Left renal pelvis (tissue), 4 donors: ENCODE measurements around the gene SYNPO2. TPM values are rescaled to one million over a fixed set of nuclear protein-coding genes. Genes with fewer than 3 reads are reported as not detected.
"Not testable (repeated sequence)": the region's sequence is repeated elsewhere in the genome, so short reads cannot be mapped to it uniquely, and the experiment has no call there.

Experiments used
- DNase-seq, 4 donors: peaks; one replicate each; pipeline ENCODE4 v3.0.0-alpha.2; 2013; ENCODE audit warnings: low read depth in 4 of 4, low spot score in 3 of 4
- polyA plus RNA-seq, 4 donors: library from polyadenylated mRNA; unstranded; fragments of 120-200 nt; gene quantifications; one replicate each; pipeline ENCODE4 v1.2.1, GENCODE V29; 2013; ENCODE audit not compliant: insufficient read length in 4 of 4

Gene SYNPO2
- polyA plus RNA-seq, 4 donors, result 4.6 to 28.2 (median 14.5) TPM

- DNase-seq, result no peak
Measured at GRCh38 chr4:118995693-118996391, 107.2 kb downstream of the SYNPO2 start.

DNA sequence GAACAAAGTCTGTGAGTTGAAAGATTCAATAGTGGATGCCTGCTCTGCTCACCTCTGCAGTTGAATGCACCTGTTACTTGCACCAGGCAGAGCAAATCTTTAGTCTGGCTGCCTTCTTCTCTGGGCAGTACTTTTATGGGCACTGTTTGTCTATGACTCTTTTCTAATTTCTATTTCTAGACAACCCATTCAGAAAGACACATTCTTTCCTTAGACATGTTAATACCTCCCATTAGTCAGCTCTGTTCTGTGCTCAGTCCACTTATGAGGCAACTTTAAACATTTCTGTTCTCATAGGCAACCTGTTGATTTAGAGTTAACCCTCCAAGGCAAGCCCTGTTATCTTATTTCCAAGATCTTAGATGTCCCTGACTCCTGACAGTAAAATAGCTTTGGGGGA lies 108.9 kb downstream of the SYNPO2 start:
- no peak for DNase-seq

DNA sequence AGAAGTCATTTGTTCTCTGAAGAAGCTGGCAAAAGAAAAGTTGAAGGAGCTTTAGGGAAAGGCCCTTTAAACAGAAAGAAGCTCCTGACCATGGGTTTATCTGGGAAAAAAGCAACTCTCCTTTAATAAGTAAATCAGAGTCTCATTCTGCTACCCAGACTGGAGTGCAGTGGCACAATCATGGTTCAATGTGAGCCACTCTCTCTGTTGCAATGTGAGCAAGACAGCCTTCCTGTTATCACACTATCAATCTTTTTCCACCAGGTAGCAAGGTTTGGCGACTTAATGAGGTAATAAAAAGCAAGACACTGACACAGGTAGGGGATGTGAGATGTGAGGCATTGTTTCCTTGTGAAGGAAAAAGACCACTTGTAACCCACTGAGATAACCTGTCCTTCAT lies 111.3 kb downstream of the SYNPO2 start:
- DNase-seq, result no peak

GRCh38 chr4:119000400-119000799 lies 111.7 kb downstream of the SYNPO2 start:
- DNase-seq, result no peak

- no peak for DNase-seq
Measured at GRCh38 chr4:119002476-119002875, 113.8 kb downstream of the SYNPO2 start.

DNA sequence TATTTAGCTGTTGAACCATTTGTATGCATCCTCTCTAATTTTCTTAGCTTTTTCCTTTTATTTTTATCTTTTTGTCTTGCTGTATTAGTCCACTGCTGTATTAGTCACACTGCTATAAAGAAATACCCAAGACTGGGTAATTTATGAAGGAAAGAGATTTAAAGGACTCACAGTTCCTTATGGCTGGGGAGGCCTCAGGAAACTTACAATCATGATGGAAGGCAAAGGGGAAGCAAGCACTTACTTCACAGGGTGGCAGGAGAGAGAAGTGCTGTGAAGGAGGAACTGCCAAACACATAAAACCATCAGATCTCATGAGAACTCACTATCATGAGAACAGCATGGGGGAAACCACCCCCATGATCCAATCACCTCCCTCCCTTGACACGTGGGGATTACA lies 114.3 kb downstream of the SYNPO2 start:
- DNase-seq, result not testable (repeated sequence)

DNA sequence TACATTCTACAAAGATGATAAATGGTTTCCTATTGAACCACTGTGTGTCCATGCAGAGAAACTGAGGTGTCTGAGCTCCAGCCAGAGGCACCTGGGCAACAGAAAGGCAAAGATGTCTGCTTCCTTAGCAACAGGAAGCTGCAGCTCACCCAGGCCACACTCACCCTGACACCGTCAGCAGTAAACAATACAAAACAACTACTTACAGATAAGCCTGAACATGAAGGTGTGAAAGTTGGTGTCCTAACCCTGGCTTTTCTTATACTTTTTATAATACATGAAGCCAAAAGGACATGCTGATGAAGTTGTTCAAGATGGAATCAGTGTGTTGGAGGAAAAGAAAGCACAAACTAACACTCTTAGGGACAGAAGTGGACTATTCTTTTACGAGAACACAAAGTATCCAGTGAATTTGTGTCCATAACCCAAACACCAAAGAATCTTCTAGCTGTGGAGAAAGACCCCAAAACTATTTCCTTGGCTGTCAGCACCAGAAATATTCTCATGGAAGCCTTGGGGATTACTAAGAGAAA lies 117.3 kb downstream of the SYNPO2 start:
- no peak for DNase-seq

DNA sequence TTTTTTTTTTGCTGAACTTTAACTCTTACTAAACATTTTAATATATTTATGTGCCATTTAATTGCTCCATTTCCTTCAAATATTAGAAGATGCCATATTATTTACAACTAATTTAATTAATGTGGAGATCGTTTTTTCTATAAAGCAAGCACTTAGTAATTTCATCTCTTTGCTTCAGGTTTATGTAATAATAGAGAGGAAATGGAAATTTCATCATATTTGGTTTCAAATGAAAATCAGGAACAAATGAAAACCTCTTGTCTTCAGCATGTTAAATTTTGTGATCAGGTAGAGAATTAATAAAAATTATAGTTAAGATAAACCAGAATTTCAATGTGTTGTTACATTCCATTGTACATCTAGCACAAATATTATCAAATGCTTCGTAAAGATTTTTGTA lies 120.1 kb downstream of the SYNPO2 start:
- DNase-seq, result no peak

DNA sequence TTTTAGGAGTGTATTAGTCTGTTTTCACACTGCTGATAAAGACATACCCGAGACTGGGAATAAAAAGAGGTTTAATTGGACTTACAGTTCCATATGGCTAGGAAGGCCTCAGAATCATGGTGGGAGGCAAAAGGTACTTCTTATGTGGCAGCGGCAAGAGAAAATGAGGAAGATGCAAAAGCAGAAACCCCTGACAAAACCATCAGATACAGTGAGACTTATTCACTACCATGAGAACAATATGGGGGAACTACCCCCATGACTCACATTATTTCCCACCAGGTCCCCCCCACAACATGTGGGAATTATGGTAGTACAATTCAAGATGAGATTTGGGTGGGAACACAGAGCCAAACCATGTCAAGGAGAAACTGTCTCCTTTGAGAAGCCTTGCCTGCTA lies 121.6 kb downstream of the SYNPO2 start:
- not testable (repeated sequence) for DNase-seq

DNA sequence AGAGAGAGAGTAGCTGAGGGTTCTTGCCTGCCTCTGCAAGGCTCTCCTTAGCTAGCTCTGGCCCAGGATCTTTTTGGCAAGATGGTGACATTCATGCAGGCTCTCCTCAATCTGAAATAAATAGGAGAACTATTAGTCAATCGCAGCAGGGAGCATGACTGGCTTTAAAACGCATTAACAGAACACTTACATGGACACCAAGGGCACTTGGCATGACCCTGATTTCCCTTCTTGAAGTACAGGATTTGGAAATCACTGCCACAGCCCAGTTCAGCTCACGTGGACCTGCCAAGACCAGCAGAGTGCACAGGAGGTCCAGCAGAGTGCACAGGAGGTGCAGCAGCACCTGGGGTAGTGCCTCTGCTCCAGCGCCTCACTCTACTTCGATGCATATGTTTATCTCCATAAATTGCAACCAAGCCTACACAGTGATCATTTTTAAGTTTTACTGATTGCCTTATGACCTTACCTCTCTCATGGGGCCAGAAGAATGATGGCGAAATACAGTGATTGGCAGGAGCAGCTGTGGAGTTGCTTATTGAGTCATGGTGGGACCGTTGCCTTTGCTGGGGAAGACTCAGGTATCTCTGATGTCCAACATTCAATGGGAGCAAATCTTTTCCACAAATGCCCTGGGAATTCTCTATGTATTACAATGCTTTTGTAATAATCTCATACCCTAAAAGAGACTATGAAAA lies 122.4 kb downstream of the SYNPO2 start:
- DNase-seq, result no peak

- no peak for DNase-seq
Measured at GRCh38 chr4:119011607-119011988, 122.9 kb downstream of the SYNPO2 start.

- no peak for DNase-seq
Measured at GRCh38 chr4:119014658-119015057, 126.0 kb downstream of the SYNPO2 start.

DNA sequence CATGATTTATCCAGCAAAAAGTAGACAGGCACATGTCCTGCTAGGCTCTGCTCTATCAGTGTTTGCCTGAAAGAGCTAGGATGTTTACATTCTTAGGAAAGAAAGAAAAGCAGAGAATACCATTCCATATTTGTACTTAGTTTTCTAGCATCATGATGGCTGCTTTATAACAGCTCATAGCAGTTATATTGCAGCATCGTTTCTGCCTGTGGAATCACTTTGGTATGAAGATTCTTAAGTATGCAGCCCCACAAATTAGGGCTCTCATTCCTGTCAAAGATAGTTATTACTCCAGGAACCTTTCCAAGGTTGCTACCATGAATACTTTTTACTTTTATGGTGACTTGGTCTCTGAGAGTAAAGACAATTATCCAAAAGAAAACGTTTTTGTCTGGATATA lies 128.0 kb downstream of the SYNPO2 start:
- no peak for DNase-seq

DNA sequence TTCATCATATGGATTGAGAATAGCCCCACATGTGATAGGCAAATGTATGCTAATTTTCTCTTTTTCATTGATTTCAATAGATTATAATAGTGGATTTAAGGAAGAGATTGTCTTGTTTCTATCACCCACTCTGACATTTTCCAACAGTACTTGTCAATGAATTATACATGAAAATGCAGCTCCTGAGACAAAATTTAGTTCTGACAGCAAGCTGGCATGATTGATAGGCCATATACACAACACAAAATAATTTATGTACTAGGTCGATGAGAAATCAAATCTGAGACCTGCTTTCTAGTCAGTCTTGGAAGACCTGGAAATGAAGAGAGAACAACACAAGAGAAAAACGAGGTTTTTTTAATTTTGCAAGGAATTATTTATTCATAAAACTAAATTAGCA lies 129.0 kb downstream of the SYNPO2 start:
- no peak for DNase-seq

GRCh38 chr4:119020158-119020557 lies 131.5 kb downstream of the SYNPO2 start:
- no peak for DNase-seq

GRCh38 chr4:119022520-119022919 lies 133.9 kb downstream of the SYNPO2 start:
- DNase-seq, result not testable (repeated sequence)

- DNase-seq, result no peak
Measured at GRCh38 chr4:119024102-119024501, 135.4 kb downstream of the SYNPO2 start.

DNA sequence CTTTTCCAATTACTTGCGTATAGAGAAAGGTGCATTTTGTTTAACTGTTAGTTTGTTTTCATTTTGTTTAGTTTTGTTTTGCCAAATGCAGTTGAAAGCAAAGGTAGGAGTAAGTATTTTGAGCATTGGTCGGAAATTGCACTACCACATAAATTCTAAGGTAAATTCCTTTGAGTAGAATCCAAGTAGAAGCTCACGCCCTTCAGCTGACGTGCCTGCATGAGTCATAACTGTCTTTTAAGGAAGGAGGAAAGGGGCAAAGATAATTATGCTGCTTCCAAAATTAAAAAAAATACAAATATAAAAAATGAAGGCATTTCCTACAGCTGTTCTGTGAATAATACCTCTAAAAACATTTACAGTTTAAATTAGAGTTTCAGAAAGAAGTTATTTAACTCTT lies 136.8 kb downstream of the SYNPO2 start:
- no peak for DNase-seq

- no peak for DNase-seq
Measured at GRCh38 chr4:119025916-119026661, 137.4 kb downstream of the SYNPO2 start.

- DNase-seq, result no peak
Measured at GRCh38 chr4:119026662-119027444, 138.2 kb downstream of the SYNPO2 start.

- DNase-seq, result no peak
Measured at GRCh38 chr4:119027811-119028210, 139.2 kb downstream of the SYNPO2 start.
